NCI-H2227 (cell line): ENCODE data around the gene CIC.
A peak's percentile ranks its signal among the peaks of the same experiment; 100 is the strongest.

Source experiments
- DNase-seq: peaks from one replicate; lab custom pipeline; 2025; ENCODE audit not compliant: unreplicated experiment; lab: John Stamatoyannopoulos, UW

CIC gene

GRCh38 chr19:42268704-42269477 is at the start of gene CIC:
TSS of gene CIC (plus strand) at chr19:42269252. CDS start at chr19:42271784, 2,532 bp downstream.
- DNase-seq: peak; percentile 100

DNA sequence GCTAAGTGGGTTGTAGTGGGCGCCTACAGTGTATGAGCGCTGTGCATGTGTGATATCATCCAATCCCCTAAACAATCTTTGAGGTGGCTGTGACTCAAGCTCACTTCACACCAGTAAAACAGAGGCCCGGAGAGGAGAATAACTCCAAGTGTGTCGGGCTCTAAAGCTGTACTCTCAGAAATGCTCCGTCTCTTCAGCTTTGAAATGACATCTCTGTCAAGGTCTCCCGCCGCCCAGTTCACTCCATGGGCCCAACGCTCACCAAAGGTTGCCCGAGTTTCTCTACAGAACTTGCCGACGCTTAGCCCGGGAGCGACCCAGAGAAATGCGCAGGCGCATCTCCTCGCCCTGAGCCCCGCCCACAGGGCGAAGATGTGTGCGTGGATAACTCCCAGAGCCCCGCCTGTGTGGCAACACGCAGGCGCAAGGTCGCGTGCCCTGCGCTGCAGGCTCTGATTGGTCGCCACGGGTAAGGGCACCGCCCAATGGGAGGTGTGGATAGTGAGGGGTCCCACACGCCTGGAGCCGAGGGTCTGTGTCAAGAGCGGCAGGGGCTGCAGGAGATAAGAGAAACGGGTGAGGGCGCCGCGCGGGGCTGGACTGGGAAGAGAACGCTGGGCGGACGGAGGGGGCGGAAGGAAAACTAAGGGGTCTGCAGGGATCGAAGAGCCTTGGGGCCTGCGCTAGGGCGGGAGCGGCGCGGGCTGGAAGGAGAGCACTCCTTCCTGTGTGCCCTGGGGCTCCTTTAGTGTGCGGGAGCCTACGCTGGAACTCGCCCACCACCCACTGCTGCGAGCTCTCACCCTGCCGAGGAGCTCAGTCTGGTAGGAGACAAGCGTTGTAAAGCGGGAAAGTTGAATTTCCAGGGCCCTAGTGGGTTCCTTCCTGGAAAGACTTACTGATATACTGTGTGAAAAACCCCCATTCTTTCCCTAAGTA is 49.0 kb upstream of the CIC start, which contains the start of gene ZNF526:
ZNF526 (plus strand) TSS at position 501 of the 939 bp plus-strand sequence. CDS start 4,092 bp downstream, outside the sequence.
- DNase-seq: peak; percentile 100

GRCh38 chr19:42220751-42221097 is 48.3 kb upstream of the CIC start:
- no peak for DNase-seq

GRCh38 chr19:42224940-42225717 is 43.9 kb upstream of the CIC start:
- no peak for DNase-seq

DNA sequence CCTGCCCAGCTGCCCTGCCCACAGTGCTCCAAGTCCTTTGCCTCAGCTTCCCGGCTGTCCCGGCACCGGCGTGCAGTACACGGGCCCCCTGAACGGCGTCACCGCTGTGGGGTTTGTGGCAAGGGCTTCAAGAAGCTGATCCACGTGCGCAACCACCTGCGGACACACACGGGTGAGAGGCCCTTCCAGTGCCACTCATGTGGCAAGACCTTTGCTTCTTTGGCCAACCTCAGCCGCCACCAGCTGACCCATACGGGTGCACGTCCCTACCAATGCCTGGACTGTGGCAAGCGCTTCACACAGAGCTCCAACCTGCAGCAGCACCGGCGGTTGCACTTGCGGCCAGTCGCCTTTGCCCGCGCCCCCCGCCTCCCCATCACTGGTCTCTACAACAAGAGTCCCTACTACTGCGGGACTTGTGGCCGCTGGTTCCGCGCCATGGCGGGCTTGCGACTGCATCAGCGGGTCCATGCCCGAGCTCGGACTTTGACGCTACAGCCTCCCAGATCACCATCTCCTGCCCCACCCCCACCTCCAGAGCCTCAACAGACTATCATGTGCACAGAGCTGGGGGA is 43.2 kb upstream of the CIC start:
- DNase-seq: no peak

DNA sequence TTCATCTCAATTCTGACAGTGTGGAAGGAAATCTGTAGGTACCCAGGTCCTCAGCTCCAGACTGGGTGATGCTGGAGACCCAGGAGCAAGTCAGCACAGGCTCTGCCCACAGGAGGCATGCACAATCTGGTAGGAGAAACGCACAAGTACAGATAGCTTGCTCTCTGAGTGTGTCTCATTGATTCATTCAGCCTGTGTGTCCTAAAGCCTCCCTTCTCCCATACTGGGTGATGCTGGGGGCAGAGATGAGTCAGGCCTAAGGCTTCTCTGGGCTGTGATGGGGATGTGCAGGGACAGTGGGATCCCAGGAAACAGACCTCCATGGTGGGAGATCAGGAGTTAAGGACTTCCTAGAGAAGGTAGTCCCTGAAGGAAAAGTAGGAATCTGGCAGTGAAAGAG is 42.2 kb upstream of the CIC start:
- DNase-seq: no peak

- no peak for DNase-seq
These were observed 40.4 kb upstream of the CIC start for GRCh38 chr19:42228641-42229040.

DNA sequence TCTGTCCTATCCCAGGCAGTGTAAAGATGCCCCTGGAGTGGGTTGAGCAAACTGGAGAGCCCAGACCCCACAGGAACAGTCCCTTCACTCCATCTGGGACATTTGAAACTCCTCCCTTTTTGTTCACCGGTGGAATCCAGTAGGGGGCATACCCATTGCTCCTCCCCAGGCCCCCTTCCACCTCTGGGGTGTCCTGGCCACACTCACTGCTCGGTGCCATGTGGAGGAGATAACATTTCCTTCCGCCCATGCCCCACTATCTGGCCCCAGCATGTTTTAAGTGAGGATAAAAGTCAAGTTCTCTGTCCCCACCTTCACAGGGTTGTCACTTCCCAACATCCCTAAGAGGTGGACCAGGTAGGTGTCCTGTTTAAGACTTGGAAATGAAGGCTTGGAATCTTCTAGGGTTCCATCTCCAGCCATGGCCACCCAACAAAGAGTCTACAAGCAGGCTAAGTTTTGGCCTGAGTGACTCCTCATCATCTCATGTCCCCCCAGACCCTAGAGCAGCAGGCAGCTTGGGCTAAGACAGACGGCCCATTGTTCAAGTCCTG is 39.7 kb upstream of the CIC start:
- no peak for DNase-seq

DNA sequence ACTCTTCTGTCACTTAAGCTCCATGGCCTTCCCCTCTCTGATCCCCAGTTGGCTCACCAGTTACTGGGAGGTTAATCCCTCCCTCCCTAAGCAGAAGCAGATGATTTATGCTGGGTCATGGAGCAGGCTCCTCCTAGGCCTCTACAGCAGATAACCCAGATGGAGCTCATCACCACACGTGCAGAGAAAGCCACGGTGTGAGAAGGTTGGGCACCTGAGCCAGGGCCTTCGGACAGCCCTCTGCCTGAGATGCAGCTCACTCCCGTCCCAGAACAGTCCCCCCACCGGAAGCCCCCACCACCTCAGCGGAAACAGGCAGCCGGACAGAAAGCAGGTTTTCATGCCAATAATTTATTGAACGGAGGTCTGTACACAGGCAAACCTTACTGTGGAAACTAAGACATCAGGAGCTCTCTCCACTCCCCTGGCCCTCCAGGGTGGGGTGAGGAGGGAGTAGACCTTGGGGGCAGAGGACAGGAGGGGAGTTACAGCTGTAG is 39.1 kb upstream of the CIC start:
- no peak for DNase-seq

GRCh38 chr19:42230571-42230970 is 38.5 kb upstream of the CIC start:
- DNase-seq: no peak

GRCh38 chr19:42232435-42232834 is 36.6 kb upstream of the CIC start:
- DNase-seq: no peak

DNA sequence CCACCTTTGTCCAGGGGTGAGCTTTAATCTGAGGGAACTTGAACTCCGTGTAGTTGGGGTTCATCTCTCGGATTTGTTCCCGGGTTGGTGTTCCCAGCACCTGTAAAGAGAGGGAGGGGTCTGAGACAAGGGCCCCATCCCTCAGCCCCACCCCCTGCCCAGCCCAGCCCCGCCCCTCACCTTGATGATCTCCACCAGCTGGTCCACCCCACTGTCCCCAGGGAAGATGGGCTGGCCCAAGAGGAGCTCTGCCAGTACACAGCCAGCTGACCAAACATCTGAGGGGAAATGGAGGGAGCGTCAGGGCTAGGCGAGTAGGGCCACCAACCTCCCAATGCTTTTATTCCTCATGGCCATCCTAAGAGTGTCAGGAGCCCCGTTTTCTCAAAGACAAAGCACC is 35.9 kb upstream of the CIC start:
- no peak for DNase-seq

DNA sequence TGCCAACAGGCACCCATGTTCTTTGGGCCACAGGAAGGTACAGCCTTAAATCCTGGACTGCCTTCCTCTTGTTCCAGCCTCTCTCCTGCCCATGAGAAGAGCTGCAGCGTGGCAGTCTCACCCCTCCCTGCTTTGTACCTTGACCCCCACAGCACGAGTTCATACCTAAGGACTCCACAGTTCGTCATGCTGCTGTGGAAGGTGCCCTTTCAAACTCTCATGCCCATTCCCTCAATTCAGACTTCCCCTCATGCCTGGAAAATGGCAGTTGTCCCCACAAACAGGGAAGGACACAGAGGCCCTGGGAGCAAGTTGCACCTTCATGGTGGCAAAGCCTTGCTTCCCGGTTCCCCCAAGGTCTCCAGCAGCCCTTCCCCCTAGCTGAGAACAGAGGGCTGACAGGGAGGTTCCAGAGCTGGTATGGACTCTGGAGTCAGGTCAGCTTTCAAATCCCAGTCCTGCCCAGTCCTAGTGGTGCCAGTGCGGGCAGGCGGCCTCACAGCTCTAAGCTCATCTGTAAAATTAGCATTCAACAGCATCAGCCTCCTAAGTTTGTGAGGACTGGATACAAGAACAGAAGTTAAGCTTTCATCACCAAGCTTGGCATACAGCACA is 35.3 kb upstream of the CIC start:
- DNase-seq: no peak

- DNase-seq: no peak
These were observed 34.7 kb upstream of the CIC start for GRCh38 chr19:42234364-42234763.

DNA sequence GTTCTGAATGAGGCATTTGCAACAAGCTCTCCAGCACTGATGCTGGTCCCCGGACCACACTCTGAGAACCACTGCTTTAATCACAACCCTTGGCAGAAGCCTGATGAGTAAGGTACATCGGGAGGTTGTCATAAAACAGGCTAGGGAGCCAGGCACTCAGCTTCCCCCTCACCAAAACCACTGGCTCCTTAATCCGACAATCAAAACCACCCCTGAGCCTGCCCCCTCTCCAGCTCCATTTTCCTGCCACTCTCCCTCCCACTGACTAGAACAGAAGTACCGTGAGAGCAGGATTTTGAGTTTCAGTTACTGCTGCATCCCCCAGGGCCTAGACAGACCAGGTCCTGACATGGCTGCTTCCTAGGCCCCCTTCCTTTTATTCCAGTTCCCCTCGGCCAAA is 33.9 kb upstream of the CIC start:
- DNase-seq: no peak

DNA sequence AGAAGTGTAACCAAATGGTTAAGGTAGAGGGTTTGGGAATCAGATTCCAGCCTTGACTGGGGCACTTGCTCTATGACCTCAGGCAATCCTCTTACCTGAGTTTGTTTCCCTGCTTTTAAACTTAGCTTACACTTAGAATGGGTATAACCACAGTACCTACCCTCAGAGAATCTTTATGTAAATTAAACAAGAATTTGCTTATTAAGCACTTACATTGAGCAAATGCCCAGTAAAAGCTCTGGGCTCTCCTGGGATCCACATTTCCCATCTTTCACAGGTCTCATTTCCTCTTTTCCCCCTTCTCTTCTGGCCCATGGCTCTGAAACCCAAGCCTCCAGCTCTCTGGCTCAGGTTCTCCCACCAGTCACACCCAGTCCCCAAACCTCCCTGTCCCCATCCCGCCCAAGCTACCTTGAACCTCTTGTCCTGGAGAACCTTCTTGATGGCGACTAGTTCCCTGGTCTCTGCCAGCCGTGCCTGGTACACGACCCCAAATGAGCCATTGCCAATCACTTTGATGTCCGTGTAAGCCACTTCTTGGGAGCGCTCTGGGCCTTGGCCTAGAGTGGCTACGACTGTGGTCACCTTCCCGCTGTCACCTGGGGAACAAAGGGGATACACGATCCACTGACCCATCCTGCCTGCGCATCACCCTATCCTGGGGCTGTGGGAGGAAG is 29.4 kb upstream of the CIC start:
- no peak for DNase-seq

GRCh38 chr19:42241279-42241678 is 27.8 kb upstream of the CIC start:
- DNase-seq: no peak

DNA sequence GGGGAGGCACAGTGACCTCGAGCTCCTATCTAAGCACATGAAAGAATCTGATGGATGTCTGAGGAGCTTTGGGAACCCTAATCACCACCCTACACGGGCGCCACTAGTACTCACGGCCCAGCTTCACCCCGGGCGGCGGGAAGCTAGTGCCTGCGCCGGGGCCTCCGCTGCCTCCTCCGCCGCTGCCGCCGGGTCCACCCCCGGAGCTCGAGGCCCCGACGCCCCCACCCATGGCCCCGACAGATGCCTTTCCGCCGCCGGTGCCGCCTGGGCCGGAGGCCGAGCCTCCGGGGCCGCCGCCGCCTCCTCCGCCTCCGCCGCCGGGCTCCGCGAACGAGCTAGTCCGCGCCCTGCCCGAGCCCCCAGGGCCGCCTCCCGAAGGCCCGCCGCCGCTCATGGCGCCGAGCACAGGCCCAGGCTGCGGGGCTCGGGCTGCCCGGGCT is 27.0 kb upstream of the CIC start:
- no peak for DNase-seq
